Smooth muscle cell (in vitro differentiated cells): ENCODE data around the gene TTC13. TPM values are rescaled to one million over a fixed set of nuclear protein-coding genes. Genes with fewer than 3 reads are reported as not detected.

Source experiments
- DNase-seq: peaks from one replicate; lab custom pipeline; 2025; ENCODE audit not compliant: unreplicated experiment; lab: John Stamatoyannopoulos, UW
- H2AFZ ChIP-seq: fragments of 200-600 bp; sonication (generic); 2 replicates; pipeline ENCODE4 v1.6.0; 2016; ENCODE audit warnings: antibody characterized with exemption, low read depth, mild to moderate bottlenecking
- H3F3A ChIP-seq: fragments of 200-600 bp; sonication (generic); 2 replicates; pipeline ENCODE4 v1.6.0; 2017; ENCODE audit warnings: antibody characterized with exemption, low read depth
- H3K27ac ChIP-seq: fragments of 200-600 bp; sonication (generic); 2 replicates; pipeline ENCODE4 v1.5.1; 2016; ENCODE audit warnings: low read depth, mild to moderate bottlenecking
- H3K27me3 ChIP-seq: fragments of 200-600 bp; sonication (generic); 2 replicates; pipeline ENCODE4 v1.6.1; 2016; ENCODE audit warnings: low read depth, mild to moderate bottlenecking
- H3K36me3 ChIP-seq: fragments of 200-600 bp; sonication (generic); 2 replicates; pipeline ENCODE4 v1.5.1; 2016; ENCODE audit warnings: low read depth
- H3K4me1 ChIP-seq: fragments of 200-600 bp; sonication (generic); 2 replicates; pipeline ENCODE4 v1.5.1; 2016; ENCODE audit warnings: low read depth
- H3K4me2 ChIP-seq: fragments of 200-600 bp; sonication (generic); 2 replicates; pipeline ENCODE4 v1.6.0; 2016; ENCODE audit warnings: mild to moderate bottlenecking
- H3K4me3 ChIP-seq: fragments of 200-600 bp; sonication (generic); 2 replicates; pipeline ENCODE4 v1.5.1; 2016; ENCODE audit warnings: mild to moderate bottlenecking
- H3K79me2 ChIP-seq: fragments of 200-600 bp; sonication (generic); 2 replicates; pipeline ENCODE4 v1.6.0; 2016; ENCODE audit warnings: low read depth, mild to moderate bottlenecking
- H3K9ac ChIP-seq: fragments of 200-600 bp; sonication (generic); 2 replicates; pipeline ENCODE4 v1.6.0; 2016; ENCODE audit warnings: low read depth
- H3K9me3 ChIP-seq: fragments of 200-600 bp; sonication (generic); replicated peaks from 2 replicates; pipeline ENCODE4 v1.5.1; 2016; ENCODE audit warnings: low read depth
- H4K20me1 ChIP-seq: fragments of 200-600 bp; sonication (generic); 2 replicates; pipeline ENCODE4 v1.6.0; 2016; ENCODE audit warnings: low read depth
- WGBS: methylation state at CpG from one replicate; pipeline ENCODE4 v1.1.7; 2016; ENCODE audit warnings: low lambda C conversion rate; 5-methylcytosine and 5-hydroxymethylcytosine counted together
- polyA plus RNA-seq: library from polyadenylated mRNA; unstranded; fragments of >200 nt; fragmentation: Nextera tagmentation; extraction: Ambion mirVana; gene quantifications from 2 replicates; pipeline ENCODE4 v1.2.1, GENCODE V29; 2016
- total RNA-seq: library from RNA; depleted of rRNA; stranded (reverse); fragments of >200 nt; gene quantifications from 2 replicates; pipeline ENCODE4 v1.2.3, GENCODE V29; 2014
- TF ChIP-seq, protein P1 (sequence below): fragments of 200-600 bp; sonication (generic); IDR thresholded peaks from 2 replicates; pipeline ENCODE4 v1.5.1; 2017; ENCODE audit warnings: borderline replicate concordance, mild to moderate bottlenecking, antibody characterized with exemption; ENCODE audit not compliant: insufficient read depth, poor library complexity, severe bottlenecking

Gene TTC13
- total and polyA plus RNA-seq, 2 experiments from 2014 or later, result 5.6 to 9.1 TPM

DNA sequence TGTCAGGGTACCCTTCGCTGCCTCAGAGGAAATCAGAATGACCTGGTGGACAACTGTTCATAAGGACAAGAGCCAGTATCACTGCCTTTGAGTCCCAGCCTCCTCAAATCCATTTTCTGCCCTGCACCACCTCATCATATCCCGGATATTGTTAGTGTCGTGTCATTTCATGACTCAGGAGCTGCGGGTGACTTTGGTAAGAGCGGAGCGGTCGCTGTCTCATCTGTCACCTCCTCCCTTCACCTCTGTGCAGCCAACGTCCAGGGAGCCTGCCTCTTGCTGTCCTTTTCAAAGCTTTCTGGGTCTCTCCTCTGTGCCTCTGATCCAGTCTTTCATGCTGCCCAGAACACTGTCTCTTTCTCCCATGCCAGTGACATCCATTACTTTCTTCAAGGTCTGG is 103.3 kb downstream of the TTC13 start:
- Histone ChIP-seq H3K4me3 (no peak overlapping the region), H3K27me3 (no peaks in the 10 kb centered on the region), H3K9ac (no peak overlapping the region), H4K20me1 (no peaks in the 10 kb centered on the region), H2AFZ (no peak overlapping the region), H3K27ac (no peak overlapping the region), H3K79me2 (no peaks in the 10 kb centered on the region), H3K36me3 (no peaks in the 10 kb centered on the region), H3K4me1 (peaks cover 9% of the 10 kb centered on the region), H3F3A (no peaks in the 10 kb centered on the region), H3K9me3 (no peaks in the 10 kb centered on the region), H3K4me2 (no peak overlapping the region)
- TF ChIP-seq, protein P1, sequence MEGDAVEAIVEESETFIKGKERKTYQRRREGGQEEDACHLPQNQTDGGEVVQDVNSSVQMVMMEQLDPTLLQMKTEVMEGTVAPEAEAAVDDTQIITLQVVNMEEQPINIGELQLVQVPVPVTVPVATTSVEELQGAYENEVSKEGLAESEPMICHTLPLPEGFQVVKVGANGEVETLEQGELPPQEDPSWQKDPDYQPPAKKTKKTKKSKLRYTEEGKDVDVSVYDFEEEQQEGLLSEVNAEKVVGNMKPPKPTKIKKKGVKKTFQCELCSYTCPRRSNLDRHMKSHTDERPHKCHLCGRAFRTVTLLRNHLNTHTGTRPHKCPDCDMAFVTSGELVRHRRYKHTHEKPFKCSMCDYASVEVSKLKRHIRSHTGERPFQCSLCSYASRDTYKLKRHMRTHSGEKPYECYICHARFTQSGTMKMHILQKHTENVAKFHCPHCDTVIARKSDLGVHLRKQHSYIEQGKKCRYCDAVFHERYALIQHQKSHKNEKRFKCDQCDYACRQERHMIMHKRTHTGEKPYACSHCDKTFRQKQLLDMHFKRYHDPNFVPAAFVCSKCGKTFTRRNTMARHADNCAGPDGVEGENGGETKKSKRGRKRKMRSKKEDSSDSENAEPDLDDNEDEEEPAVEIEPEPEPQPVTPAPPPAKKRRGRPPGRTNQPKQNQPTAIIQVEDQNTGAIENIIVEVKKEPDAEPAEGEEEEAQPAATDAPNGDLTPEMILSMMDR, result no peak
- no peak for DNase-seq
- WGBS, result over 99% methylated on average over 8 of the region's 8 CpGs

- TF ChIP-seq, protein P1, result no peak
Measured at GRCh38 chr1:230870916-230871315, 107.7 kb downstream of the TTC13 start.

DNA sequence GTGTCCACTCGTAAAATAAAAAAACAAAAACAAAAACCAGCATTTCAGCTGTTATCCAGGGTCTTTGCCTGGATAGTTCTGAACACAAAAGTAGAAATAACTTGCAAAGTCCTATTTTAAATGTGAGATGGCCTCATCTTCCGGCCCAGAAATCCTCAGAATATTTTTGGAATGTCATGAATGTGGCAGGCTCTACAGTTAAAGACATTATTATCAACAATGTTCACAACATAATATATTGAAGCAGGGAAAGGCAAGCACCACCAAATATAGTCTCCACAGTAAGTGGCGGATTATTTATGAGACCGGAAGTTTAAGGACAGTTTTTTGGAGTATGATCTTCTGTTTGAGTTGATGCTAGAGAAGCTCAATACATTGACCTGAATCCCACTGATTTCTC is 109.2 kb downstream of the TTC13 start:
- H3K79me2 ChIP-seq, result peaks cover 36% of the 10 kb centered on the region
- H3K4me1 ChIP-seq, result peaks cover 25% of the 10 kb centered on the region
- no peaks in the 10 kb centered on the region for H3K27me3 ChIP-seq
- peak overlapping the region; percentile 86 for H2AFZ ChIP-seq
- H3K9ac ChIP-seq, result peak overlapping the region; percentile 87
- H4K20me1 ChIP-seq, result peaks cover 22% of the 10 kb centered on the region
- peak overlapping the region; percentile 94 for H3K4me2 ChIP-seq
- no peak for DNase-seq
- WGBS, result 42% methylated on average over 4 of the region's 4 CpGs
- H3F3A ChIP-seq, result no peaks in the 10 kb centered on the region
- H3K4me3 ChIP-seq, result peak overlapping the region; percentile 93
- no peaks in the 10 kb centered on the region for H3K36me3 ChIP-seq
- H3K9me3 ChIP-seq, result no peaks in the 10 kb centered on the region
- peak overlapping the region; percentile 89 for H3K27ac ChIP-seq
- TF ChIP-seq, protein P1, result no peak

More at GRCh38 chr1:230870916-230871315, 107.7 kb downstream of the TTC13 start:
- H4K20me1 ChIP-seq, result peaks cover 8% of the 10 kb centered on the region
- H3K4me1 ChIP-seq, result peaks cover 23% of the 10 kb centered on the region
- H3K27ac ChIP-seq, result no peak overlapping the region
- no peaks in the 10 kb centered on the region for H3K36me3 ChIP-seq
- H3K9me3 ChIP-seq, result no peaks in the 10 kb centered on the region
- WGBS, result over 99% methylated on average over 4 of the region's 4 CpGs
- H3K4me3 ChIP-seq, result no peak overlapping the region
- H2AFZ ChIP-seq, result no peak overlapping the region
- peaks cover 22% of the 10 kb centered on the region for H3K79me2 ChIP-seq
- no peak overlapping the region for H3K4me2 ChIP-seq
- no peaks in the 10 kb centered on the region for H3F3A ChIP-seq
- H3K9ac ChIP-seq, result no peak overlapping the region
- no peak for DNase-seq
- no peaks in the 10 kb centered on the region for H3K27me3 ChIP-seq

DNA sequence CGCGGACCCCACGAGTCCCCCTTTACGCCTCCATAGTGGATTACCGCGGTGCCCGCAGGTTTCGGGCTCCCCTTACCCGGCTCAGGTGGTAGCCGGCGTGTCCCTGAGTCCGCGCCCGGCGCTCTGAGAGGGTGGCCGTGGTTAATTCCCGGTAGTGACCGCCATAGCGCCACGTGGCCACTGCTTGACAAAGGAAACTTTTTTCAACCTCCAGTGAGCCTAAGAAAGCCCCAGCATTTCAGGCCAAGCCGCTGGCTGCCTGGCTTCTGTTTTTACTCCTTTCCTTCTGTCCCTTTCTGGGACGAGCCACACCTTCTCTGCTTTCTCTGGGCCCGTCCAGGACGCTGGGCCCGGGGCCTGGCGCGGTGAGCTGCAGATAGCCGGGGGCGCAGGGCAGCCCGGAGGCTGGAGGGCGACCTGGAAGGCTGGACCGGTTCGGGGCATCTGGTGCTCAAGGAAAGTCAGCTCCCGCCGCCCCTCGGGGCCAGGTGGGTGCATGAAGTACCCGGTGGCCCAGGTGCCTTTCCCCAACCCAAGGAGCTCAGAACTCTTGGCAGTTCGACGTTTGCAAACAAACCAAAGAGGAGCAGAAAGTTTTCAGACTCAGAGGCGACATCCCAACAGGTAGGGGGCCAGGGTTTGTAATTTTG is 109.8 kb downstream of the TTC13 start:
- Histone ChIP-seq H3K36me3 (no peaks in the 10 kb centered on the region), H3K27ac (peak overlapping the region; percentile 89), H3K9me3 (no peaks in the 10 kb centered on the region), H3K79me2 (peaks cover 43% of the 10 kb centered on the region), H3K4me2 (peak overlapping the region; percentile 94), H2AFZ (peak overlapping the region; percentile 86), H3F3A (no peaks in the 10 kb centered on the region), H3K9ac (peak overlapping the region; percentile 87), H3K4me3 (peak overlapping the region; percentile 93), H3K4me1 (peaks cover 27% of the 10 kb centered on the region), H3K27me3 (no peaks in the 10 kb centered on the region), H4K20me1 (peaks cover 29% of the 10 kb centered on the region)
- TF ChIP-seq, protein P1, result no peak
- WGBS, result 6% methylated on average over 40 of the region's 40 CpGs
- no peak for DNase-seq
